Measurements from ENCODE around the gene LITAF.

DNA sequence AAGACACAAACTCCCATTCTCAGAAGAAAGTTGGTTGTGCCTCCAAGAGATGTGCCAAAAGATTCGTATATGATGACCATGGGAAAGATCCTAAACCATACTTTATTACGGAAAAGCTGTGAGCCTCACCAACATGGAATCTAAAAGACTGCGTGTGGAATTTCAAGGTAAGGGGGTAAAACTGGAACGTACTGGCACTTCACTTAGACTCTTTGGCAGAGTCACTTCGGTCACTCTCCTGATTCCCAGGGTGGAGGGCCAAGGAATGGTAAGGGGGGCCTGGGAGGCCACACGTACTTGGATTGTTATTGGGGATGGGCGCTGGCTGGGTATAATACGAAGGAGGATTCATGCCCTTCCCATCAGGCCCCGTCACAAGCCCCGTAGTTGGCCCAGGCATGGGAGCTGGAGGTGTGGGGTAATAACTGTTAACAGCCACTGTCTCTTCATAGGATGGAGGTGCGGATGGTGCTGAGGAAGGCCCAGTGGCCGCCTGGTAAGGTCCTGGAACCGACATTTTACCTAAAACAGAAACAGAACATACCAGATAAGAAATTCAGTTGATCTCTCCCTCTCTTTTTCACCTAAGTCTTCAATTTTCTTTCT, 30.4 kb downstream of the LITAF start:
- no peak for TF ChIP-seq CTCF (conservative IDR thresholded peaks at IDR 0.05)
- TF ChIP-seq EZH2 (IDR thresholded peaks at IDR 0.05; ENCODE audit: low read depth), result no peak
